GM12878 (cell line): Measurements from ENCODE around the gene TPST1. TPM values are rescaled to one million over a fixed set of nuclear protein-coding genes. Genes with fewer than 3 reads are reported as not detected.

Source experiments
- ATAC-seq: fragments of 200-7000 bp; cut with Tn5 transposase; 3 replicates; pipeline ENCODE4 v1.9.1; 2020; ENCODE audit warnings: mild to moderate bottlenecking, moderate library complexity
- BruUV-seq: library from RNA; stranded (reverse); fragments of 400-500 nt; replicated peaks from 2 replicates; lab custom pipeline; 2021; lab: Mats Ljungman, UMichigan
- CTCF ChIA-PET: fragments of 300-600 bp; sonication (Branson Sonifier 250); formaldehyde crosslinking; extraction: SDS; loops from one replicate; lab custom pipeline; 2021; ENCODE audit warnings: inconsistent platforms; lab: Yijun Ruan, JAX
- POLR2A ChIA-PET: fragments of 350-600 bp; formaldehyde crosslinking; extraction: SDS; loops from one replicate; lab custom pipeline; 2021; ENCODE audit warnings: inconsistent platforms; lab: Charles Lee
- RAD21 ChIA-PET: fragments of 300-600 bp; sonication (Branson Sonifier 250); formaldehyde crosslinking; loops from one replicate; lab custom pipeline; 2023; ENCODE audit warnings: antibody characterized with exemption; ENCODE audit not compliant: unreplicated experiment; lab: Charles Lee
- SMC1A ChIA-PET: fragments of 300-600 bp; sonication (Branson Sonifier 250); formaldehyde crosslinking; loops from one replicate; lab custom pipeline; 2023; ENCODE audit not compliant: unreplicated experiment, uncharacterized antibody; lab: Charles Lee
- DNase-seq: peaks from one replicate; pipeline ENCODE4 v3.0.0-alpha.2; 2011; ENCODE audit warnings: low read depth, low spot score
- FAIRE-seq: peaks from 3 replicates; lab custom pipeline; 2011; peaks lifted over from hg19 to GRCh38; lab: Jason Lieb, UNC
- H2AFZ ChIP-seq: 2 replicates; pipeline ENCODE4 v1.6.0; 2011; ENCODE audit warnings: low read depth, low read length, control low read depth; ENCODE audit not compliant: control insufficient read depth
- H3K27ac ChIP-seq: 2 replicates; pipeline ENCODE4 v1.5.1; 2011; ENCODE audit warnings: control low read depth; ENCODE audit not compliant: control insufficient read depth, insufficient read depth
- H3K27me3 ChIP-seq, 2 experiments: replicated peaks in 1 of 2; 2 replicates each; pipeline versions ENCODE4 v1.6.0 to v1.6.1; 2011; ENCODE audit warnings: low read length in 1 of 2; ENCODE audit not compliant: control insufficient read depth in 2 of 2, insufficient read depth in 2 of 2
- H3K36me3 ChIP-seq, 2 experiments: 2 replicates each; pipeline ENCODE4 v1.5.1; 2011; ENCODE audit warnings: low read length in 1 of 2; ENCODE audit not compliant: control insufficient read depth in 2 of 2, insufficient read depth in 2 of 2
- H3K4me1 ChIP-seq: 2 replicates; pipeline ENCODE4 v1.6.1; 2011; ENCODE audit warnings: mild to moderate bottlenecking, low read length, moderate library complexity, mixed read lengths; ENCODE audit not compliant: control insufficient read depth, insufficient read depth
- H3K4me2 ChIP-seq: 2 replicates; pipeline ENCODE4 v1.6.0; 2011; ENCODE audit warnings: control low read depth; ENCODE audit not compliant: control insufficient read depth, insufficient read depth
- H3K4me3 ChIP-seq: fragments of 200-600 bp; sonication (generic); 2 replicates; pipeline ENCODE4 v1.5.1; 2016
- H3K79me2 ChIP-seq: 2 replicates; pipeline ENCODE4 v1.6.0; 2011; ENCODE audit warnings: low read length; ENCODE audit not compliant: control insufficient read depth, insufficient read depth
- H3K9ac ChIP-seq: 2 replicates; pipeline ENCODE4 v1.8.0; 2011; ENCODE audit warnings: low read length, control low read depth, mixed read lengths; ENCODE audit not compliant: control insufficient read depth, insufficient read depth
- H3K9me3 ChIP-seq: replicated peaks from 3 replicates; pipeline ENCODE4 v1.5.1; 2011; ENCODE audit warnings: mild to moderate bottlenecking, low read length; ENCODE audit not compliant: control insufficient read depth, insufficient read depth
- H4K20me1 ChIP-seq: 2 replicates; pipeline ENCODE4 v1.6.0; 2011; ENCODE audit not compliant: control insufficient read depth, insufficient read depth
- BRCA1 ChIP-seq: IDR thresholded peaks from 2 replicates; pipeline ENCODE4 v1.6.1; 2011; ENCODE audit warnings: low read depth, low read length, improper control_type of control experiment
- FOS ChIP-seq: IDR thresholded peaks from 3 replicates; pipeline ENCODE4 v1.6.1; 2011; ENCODE audit warnings: borderline replicate concordance; ENCODE audit not compliant: insufficient read length; ENCODE audit errors: extremely low read depth
- FOXK2 ChIP-seq: fragments of 450-650 bp; IDR thresholded peaks from 2 replicates; pipeline ENCODE4 v1.6.1; 2017; ENCODE audit warnings: mild to moderate bottlenecking, moderate library complexity
- MTA2 ChIP-seq: fragments of 450-650 bp; IDR thresholded peaks from 2 replicates; pipeline ENCODE4 v1.6.1; 2016; ENCODE audit warnings: low read depth, mild to moderate bottlenecking, moderate library complexity
- MXI1 ChIP-seq: fragments of 150-350 bp; IDR thresholded peaks from 2 replicates; pipeline ENCODE4 v1.6.1; 2011; ENCODE audit warnings: low read depth, mild to moderate bottlenecking, inconsistent platforms, low read length, improper control_type of control experiment
- POU2F2 ChIP-seq: IDR thresholded peaks from 3 replicates; pipeline ENCODE4 v1.6.1; 2011; ENCODE audit warnings: low read depth, mild to moderate bottlenecking, low read length, borderline replicate concordance
- RFX5 ChIP-seq: IDR thresholded peaks from 2 replicates; pipeline ENCODE4 v1.6.1; 2011; ENCODE audit warnings: low read depth, low read length, improper control_type of control experiment
- SRF ChIP-seq, 2 experiments: IDR thresholded peaks; 2 replicates each; pipeline ENCODE4 v1.6.1; 2011; ENCODE audit warnings: low read depth in 2 of 2, low read length in 2 of 2, mild to moderate bottlenecking in 1 of 2, moderate library complexity in 1 of 2
- STAT3 ChIP-seq: IDR thresholded peaks from 2 replicates; pipeline ENCODE4 v1.6.1; 2011; ENCODE audit warnings: low read depth, low read length, improper control_type of control experiment
- TARDBP ChIP-seq: IDR thresholded peaks from 2 replicates; pipeline ENCODE4 v1.6.1; 2016; ENCODE audit warnings: borderline replicate concordance
- WGBS: methylation state at CpG from one replicate; pipeline ENCODE4 v1.1.6; 2016; ENCODE audit warnings: low lambda C conversion rate; ENCODE audit not compliant: insufficient replicate concordance, insufficient coverage; ENCODE audit errors: missing lambda C conversion rate; 5-methylcytosine and 5-hydroxymethylcytosine counted together
- in situ Hi-C: fragments of 300-500 bp; cut with MboI; formaldehyde crosslinking; loops from 9 replicates; pipeline ENCODE4 v1.14.3; 2018; ENCODE audit warnings: mixed read lengths
- intact Hi-C: fragments of 100-400 bp; cut with micrococcal nuclease; formaldehyde crosslinking; loops from one replicate; pipeline ENCODE4 v1.14.2; 2022; ENCODE audit not compliant: unreplicated experiment
- polyA plus RNA-seq, 11 experiments: library from polyadenylated mRNA; depleted of rRNA in 4 of 11; unstranded in 6 of 11; stranded (reverse) in 5 of 11; fragments of >200 nt; fragmentation: Nextera tagmentation in 4 of 11; fragmentation: Illumina TruSeq in 1 of 11; extraction: Ambion mirVana in 4 of 11; extraction: Trizol in 1 of 11; gene quantifications; 1 replicate in 1 of 11; 2 replicates in 10 of 11; pipeline versions ENCODE4 v1.2.1 to v1.2.3, GENCODE V29; 2011 to 2016; ENCODE audit warnings: inconsistent platforms in 2 of 11, missing spikeins in 2 of 11, low read depth in 1 of 11
- total RNA-seq, 4 experiments: library from RNA; depleted of rRNA in 3 of 4; stranded (reverse); fragments of >200 nt in 3 of 4; fragmentation: Illumina TruSeq in 1 of 4; extraction: Trizol in 1 of 4; gene quantifications; 2 replicates each; pipeline versions ENCODE4 v1.2.1 to v1.2.3, GENCODE V29; 2013 to 2021
- TF ChIP-seq, protein P1 (sequence below): fragments of 450-650 bp; conservative IDR thresholded peaks from 2 replicates; pipeline ENCODE4 v1.6.1; 2017; ENCODE audit warnings: mild to moderate bottlenecking, moderate library complexity
- TF ChIP-seq, protein P2 (sequence below): IDR thresholded peaks from 2 replicates; pipeline ENCODE4 v1.6.1; 2012; ENCODE audit warnings: mild to moderate bottlenecking, low read depth, low read length

TPST1 gene
- total and polyA plus RNA-seq, 10 of the 15 experiments (the other 5 are each of a cell fraction or from before 2014, with no cell fraction given), result 1.1 to 10.6 (median 7.5) TPM

DNA sequence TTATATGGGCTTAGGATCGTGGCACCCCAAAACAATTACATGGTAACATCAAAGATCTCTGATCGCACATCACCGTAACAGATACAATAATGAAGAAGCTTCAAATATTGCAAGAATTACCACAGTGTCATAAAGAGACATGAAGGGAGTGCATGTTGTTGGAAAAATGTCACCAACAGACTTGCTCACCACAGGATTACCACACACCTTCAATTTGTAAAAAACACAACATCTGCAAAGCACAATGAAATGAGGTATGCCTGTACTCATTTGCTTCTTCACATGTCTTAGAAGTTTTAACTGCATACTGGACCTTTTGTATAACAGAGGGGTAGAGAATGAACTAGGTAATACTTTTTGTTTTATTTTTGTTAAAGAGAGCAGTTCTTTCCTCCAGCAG lies 96.6 kb downstream of the TPST1 start:
- intact Hi-C loops, result no loop called here
- in situ Hi-C loops, result no loop called here
- H3K4me1 ChIP-seq, result no peaks in the 10 kb centered on the region
- TF ChIP-seq STAT3 (no peak), TARDBP (no peak), BRCA1 (no peak), FOS (no peak), RFX5 (no peak), SRF (IDR thresholded peaks at IDR 0.05; ENCODE audit: low read depth in 2 of 2, low read length in 2 of 2) (no peak), POU2F2 (no peak), FOXK2 (no peak), MTA2 (no peak), MXI1 (no peak)
- TF ChIP-seq, protein P1, sequence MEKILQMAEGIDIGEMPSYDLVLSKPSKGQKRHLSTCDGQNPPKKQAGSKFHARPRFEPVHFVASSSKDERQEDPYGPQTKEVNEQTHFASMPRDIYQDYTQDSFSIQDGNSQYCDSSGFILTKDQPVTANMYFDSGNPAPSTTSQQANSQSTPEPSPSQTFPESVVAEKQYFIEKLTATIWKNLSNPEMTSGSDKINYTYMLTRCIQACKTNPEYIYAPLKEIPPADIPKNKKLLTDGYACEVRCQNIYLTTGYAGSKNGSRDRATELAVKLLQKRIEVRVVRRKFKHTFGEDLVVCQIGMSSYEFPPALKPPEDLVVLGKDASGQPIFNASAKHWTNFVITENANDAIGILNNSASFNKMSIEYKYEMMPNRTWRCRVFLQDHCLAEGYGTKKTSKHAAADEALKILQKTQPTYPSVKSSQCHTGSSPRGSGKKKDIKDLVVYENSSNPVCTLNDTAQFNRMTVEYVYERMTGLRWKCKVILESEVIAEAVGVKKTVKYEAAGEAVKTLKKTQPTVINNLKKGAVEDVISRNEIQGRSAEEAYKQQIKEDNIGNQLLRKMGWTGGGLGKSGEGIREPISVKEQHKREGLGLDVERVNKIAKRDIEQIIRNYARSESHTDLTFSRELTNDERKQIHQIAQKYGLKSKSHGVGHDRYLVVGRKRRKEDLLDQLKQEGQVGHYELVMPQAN, result no peak
- TF ChIP-seq, protein P2, sequence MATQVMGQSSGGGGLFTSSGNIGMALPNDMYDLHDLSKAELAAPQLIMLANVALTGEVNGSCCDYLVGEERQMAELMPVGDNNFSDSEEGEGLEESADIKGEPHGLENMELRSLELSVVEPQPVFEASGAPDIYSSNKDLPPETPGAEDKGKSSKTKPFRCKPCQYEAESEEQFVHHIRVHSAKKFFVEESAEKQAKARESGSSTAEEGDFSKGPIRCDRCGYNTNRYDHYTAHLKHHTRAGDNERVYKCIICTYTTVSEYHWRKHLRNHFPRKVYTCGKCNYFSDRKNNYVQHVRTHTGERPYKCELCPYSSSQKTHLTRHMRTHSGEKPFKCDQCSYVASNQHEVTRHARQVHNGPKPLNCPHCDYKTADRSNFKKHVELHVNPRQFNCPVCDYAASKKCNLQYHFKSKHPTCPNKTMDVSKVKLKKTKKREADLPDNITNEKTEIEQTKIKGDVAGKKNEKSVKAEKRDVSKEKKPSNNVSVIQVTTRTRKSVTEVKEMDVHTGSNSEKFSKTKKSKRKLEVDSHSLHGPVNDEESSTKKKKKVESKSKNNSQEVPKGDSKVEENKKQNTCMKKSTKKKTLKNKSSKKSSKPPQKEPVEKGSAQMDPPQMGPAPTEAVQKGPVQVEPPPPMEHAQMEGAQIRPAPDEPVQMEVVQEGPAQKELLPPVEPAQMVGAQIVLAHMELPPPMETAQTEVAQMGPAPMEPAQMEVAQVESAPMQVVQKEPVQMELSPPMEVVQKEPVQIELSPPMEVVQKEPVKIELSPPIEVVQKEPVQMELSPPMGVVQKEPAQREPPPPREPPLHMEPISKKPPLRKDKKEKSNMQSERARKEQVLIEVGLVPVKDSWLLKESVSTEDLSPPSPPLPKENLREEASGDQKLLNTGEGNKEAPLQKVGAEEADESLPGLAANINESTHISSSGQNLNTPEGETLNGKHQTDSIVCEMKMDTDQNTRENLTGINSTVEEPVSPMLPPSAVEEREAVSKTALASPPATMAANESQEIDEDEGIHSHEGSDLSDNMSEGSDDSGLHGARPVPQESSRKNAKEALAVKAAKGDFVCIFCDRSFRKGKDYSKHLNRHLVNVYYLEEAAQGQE, result no peak
- TF ChIP-seq, all 136 proteins: peak for 0
- ChIA-PET SMC1A (interaction anchor here (0.9 kb wide), 1 partner anchor 9 kb away, joined by 4 read pairs; no protein-coding TSS in a partner anchor), RAD21 (no interaction called here), CTCF (no interaction called here), POLR2A (no interaction called here)
- Histone ChIP-seq H2AFZ (no peak overlapping the region), H3K9me3 (no peaks in the 10 kb centered on the region; the same call in 2 of the 3 replicates), H3K79me2 (no peaks in the 10 kb centered on the region), H3K27ac (no peak overlapping the region), H3K9ac (no peak overlapping the region), H3K4me2 (no peak overlapping the region), H3K4me3 (no peak overlapping the region), H3K27me3 (no peaks in the 10 kb centered on the region), H4K20me1 (no peaks in the 10 kb centered on the region), H3K36me3 (no peaks in the 10 kb centered on the region)
- ATAC-seq, result no peak
- FAIRE-seq, result no peak
- WGBS, result 73% methylated on average over 3 of the region's 3 CpGs
- no peak for DNase-seq
- no TSS peak for BruUV-seq
